AG08395 (cell line): Measurements from ENCODE around the gene MEIS2.

ENCODE experiments used
- DNase-seq: peaks from one replicate; pipeline ENCODE4 v3.0.0; 2012; ENCODE audit warnings: mixed read lengths, low spot score

The MEIS2 gene

DNA sequence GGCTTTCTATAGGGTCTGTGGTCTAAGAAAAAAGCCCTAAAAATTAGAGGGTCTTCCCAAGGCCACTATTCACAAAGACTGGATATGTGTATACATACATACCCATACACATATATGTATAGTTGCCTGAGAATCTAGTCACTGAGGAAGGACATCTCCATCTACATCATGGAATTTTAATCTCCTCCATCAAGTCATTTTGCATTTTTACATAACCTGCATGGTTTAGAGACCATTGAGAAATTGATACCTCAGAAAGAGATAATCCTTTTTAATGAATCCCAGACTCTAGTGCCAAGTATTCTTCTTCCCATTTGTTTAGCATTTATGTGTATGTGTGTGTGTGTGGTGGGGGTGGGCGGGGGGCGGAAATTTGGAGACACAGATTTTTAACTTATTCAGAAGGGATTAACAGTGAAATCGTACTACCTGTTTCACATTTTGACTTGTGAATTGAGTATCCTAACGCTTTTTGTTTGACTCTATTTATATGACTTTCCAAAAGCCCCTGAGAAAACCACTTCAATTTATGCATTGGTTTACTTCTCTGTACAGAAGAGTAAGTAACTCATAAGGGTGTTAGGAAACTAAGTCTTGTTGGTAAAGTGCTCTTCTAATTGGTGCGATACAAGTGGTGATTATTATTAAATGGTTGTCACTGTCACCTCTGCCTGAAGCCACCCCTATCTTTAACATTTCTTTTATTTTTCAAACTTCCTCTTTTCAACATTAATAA lies 166.9 kb downstream of the MEIS2 start:
- no peak for DNase-seq

- DNase-seq = no peak
Measured at GRCh38 chr15:36932070-36932469, 168.3 kb downstream of the MEIS2 start.

- no peak for DNase-seq
Measured at GRCh38 chr15:36931434-36931833, 168.9 kb downstream of the MEIS2 start.

DNA sequence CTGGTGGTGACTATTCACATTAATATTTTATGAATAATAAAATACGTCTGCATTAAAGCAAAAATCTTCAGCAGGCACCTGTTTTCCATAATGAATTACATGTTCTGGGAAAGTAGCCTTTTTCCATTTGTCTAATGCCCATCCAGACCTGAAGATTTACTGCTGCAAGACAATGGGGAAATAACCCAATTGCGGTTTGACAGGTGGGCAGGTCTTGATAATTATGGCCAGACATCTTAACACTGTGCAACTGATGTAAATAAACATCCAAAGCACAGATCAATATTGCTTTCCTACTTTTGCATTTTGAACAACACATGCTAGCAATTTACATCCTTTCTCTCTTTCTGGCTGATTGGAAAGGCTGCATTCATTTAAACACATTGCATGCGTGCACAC lies 173.9 kb downstream of the MEIS2 start:
- DNase-seq = no peak

DNA sequence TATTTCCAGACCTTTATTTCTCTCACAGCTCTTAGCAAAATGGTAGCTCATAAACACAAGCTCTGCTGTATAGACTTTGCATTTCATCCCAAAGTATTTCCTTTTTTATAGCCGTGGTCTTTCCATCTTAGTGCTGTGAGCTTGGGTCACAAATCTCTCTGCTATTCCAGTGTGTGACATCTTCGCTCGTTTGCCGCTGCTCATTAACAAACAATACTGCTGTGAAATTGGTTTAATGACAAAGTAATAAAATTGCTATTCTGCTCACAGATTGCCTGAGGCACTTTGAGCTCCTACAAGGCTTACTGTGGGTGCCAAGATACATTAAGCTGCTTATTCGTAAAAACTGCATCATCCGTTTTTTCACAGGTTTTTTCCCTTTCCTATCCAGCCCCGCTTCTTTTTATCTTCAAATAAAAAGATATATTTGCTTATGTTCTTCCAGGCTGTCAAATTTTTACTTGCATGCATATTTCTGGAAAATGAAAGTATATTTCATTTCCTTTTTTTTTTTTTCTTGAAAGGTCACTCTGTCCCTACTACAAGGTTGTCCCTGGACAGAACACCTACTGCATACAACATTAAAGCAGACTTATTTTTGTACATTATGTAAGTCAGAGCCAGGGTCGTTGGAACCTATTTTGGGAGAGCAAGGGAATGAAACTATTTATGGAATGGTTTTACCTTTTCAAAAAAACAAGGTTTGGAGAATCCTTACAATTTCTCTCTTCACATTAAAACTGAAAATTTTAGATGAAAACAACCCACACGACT lies 174.5 kb downstream of the MEIS2 start:
- no peak for DNase-seq

- no peak for DNase-seq
Measured at GRCh38 chr15:36925049-36925448, 175.3 kb downstream of the MEIS2 start.

- no peak for DNase-seq
Measured at GRCh38 chr15:36924034-36924433, 176.3 kb downstream of the MEIS2 start.

DNA sequence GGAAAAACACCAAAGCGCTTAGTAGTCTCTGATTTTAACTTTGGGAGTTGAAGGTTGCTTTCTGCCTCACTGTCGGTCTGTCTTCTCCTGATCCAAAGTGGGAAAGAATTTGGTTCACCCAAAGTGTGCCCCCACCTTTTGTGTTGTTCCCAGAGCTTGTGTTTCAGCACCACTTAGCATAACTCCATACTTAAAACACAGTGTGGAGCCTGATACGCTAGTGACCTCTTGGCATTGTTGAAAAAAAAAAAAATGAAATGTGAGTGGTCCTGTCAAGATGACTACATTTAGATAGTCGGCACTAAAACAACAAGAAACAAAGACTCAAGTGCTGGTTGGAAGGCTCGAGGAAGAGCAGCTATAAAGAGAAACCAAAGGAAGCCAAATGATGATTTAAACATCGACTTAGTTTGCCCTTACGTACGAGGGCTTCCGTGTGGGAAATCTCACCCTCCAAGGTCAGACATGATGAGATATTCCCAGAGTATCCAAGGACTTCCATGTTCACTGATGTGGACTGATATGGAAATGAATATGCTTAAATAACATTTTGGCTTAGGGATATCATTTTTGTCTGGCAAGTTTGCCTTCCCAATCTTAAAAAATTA lies 178.8 kb downstream of the MEIS2 start:
- DNase-seq = no peak

DNA sequence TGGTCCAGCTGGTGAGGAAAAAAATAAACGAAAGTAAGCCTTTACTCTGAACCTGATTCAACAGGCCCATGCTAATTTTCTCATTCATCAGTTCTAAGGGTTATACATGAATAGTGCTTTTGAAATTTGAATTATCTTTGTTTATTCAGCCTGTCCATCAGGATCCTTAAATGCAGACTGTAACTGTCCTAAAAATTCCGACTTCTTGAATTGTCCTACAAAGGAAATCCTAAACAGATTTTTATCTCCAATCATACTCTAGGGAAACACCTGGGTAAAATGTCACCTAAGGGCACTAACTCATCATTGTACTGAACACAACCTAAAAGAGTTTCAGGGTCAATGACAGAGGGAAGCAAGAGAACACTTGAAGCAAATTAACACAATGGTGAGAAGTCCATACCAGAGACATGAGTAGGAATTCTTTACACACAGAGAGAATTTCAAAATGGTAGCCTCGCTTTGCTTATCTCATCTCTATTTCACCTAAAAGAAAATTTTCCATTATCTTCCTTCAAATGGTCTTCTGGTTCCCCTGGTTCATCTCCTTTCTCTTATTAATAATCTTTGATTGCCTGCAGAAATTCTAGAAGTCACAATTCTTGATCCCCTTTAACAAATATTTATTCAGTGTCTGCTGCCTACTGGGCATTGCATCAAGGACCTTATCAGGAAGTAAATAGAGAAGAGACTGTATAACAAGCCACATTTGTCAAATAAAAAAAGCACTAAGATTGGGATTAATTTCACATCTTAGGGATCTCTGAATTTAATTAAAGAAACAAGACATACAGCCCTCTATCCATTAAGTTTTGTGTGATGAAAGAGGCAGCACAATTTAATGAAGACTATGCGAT lies 182.7 kb downstream of the MEIS2 start:
- no peak for DNase-seq

DNA sequence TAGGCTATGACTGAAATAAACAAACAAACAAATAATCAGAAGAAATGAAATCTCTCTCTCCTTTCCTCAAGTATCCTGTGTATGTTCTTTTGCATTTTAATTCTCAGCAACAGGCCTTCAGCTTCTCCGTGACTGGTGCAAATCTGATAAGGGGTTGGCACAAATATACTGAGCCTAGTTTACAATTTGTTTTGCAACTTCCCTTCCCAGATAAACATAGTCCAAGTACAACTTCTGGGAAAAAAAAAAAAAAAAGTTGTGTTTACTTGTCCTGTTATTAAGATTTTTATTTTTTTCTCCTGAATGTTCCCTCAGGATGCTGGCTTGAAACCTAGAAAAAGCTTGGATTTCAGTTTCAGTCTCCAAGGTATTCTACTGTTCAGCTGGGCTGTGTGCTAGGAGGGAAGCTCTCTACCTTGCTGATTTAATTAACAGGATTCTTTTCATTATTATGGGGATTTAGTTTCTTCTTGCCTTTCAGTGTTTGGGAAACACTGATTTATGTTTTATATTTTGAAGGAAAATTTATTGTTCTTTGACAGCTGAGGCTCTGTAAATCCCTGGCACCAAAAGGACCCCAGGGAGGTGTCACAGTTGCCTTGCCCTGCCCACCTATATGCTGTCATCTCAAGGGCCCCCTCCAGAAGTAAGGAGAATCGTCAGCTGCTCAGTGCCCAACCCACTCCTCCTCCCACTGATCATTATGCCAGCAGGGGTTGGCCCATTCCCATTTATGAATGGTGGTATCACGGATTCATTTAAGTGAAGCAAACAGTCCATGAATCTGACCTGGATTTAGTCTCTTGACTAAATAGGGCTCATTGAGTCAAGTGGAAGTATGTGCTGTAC lies 185.2 kb downstream of the MEIS2 start:
- no peak for DNase-seq

DNA sequence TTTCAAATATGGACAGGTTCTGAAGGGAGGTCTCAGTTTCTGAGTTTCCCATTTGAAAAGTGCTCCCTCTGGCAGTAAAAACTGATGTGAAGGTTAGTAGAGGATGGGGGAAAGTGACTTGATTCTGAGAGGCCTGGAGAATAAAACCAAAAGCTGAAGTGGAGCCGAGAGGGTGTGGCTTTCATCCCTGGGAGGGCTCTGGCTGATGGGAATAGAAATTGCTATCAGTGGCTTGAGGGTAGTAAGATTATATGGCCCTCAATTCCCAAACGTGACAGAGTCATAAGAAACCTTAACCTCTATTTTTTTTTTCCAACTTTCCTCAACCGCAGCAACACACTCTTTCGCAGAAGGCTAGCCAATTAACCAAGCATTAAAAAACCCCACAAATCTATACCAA lies 185.9 kb downstream of the MEIS2 start:
- no peak for DNase-seq

DNA sequence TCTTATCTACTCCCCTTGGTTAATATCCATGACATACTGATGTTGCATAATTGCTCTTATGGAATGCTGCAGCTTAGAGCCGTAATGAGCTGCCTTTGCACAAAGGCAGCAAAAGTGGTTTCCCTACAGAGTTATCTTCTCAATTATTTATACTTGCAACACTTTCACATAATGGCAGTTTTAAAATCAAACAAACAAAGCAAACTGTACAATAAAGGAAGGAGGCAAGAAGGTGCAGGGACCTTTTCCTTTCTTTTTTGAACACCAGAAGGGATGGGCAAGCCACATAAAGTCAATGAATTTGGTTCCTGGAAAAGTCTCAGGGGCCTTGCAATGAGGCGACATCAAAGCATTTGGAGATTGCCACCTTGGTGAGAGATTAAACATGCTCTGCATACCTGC lies 188.0 kb downstream of the MEIS2 start:
- DNase-seq = no peak

DNA sequence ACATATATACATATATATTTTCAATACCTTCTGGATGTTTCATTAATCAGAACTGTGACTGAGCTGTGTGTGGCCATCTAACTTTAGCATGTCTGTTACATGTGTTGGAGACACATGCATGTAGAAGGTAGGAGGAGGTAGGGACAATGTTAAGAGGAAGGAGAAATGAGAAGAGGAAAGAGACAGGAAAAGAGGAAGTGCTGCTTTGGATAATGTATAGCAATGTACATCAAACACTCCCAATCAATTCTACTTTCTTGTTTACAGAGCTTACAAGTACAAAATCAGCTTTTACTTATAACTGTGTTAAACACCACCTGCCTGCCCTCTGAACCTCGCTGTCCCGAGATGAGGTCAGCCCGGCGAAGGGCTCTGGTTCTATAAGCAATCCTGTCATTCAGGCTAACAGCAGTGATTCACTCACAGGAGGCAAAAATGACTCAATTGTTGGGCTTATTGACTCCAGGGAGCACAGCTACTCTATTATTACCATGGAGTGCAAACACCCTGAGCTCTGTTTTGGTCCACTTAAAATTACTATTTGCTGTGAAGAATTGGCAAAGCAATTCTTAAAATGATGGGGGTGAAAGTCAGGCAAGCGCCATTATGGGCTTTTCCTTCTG lies 188.9 kb downstream of the MEIS2 start:
- DNase-seq = peak; percentile 24

- no peak for DNase-seq
Measured at GRCh38 chr15:36908991-36909390, 191.4 kb downstream of the MEIS2 start.

- no peak for DNase-seq
Measured at GRCh38 chr15:36907295-36907694, 193.1 kb downstream of the MEIS2 start.

DNA sequence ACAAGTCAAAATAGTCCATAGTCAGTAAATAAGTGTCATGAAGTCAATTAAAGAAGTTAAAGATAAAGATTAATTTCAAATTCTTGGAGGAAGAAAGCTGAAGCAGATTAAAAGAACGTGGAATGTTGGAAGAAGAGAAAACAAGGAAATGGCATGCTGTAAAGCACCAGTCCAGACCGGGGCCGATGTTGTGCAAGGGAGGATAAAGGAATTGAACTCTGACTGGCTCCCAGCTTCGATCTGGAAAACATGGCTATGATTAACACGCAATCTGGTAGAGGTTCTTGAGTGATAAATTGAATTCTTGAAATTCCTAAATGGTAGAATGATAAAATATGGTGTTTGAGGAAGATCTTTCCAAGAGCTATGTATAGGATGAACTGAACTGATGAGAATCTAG lies 194.4 kb downstream of the MEIS2 start:
- DNase-seq = peak; percentile 79

DNA sequence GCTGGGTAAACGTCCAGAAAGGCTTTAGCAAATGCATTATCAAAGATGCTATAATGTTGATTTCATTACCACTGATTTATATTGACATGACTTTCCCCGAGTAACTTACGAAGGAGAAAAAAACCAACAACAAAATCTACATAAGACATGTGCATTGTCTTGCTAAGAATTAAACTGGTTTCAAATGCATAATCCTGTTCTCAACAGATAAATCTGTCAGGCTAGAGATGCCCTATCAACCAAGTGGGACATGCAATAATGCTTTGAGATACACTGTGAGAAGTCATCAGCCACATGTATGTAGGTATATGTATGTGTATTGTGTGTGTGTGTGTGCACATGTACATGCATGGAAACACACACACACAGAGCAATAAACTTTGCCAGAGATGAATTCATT lies 195.6 kb downstream of the MEIS2 start:
- no peak for DNase-seq

DNA sequence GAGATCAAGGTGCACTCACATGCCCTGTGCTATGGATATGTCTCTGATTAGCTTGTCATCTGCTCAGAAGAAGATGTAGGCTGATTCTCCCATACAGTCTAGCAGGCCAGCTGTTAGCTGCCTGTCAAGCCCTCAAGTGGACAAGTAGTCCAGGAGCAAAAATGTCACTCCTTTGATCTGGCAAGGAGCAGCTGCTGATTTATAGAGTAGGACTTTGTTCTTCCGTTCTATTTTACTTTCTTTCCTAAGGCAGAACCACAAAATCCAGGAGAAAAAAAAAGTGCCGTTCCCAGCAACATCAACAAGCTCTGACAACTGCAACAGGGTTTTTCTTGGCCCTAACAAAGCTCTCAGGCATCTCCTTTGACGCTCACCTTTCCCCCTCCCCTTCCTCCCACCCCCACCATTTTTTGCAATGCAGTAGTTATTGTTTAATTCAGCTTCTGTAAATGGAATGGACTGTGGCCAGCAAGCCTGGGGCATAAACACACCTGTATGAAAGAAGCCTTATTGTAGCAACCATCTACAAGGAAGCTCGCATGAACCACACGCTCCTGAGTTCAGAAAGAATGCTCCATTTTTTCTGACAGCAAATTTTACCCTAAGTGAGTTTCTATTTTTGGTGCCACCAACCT lies 196.3 kb downstream of the MEIS2 start:
- no peak for DNase-seq

DNA sequence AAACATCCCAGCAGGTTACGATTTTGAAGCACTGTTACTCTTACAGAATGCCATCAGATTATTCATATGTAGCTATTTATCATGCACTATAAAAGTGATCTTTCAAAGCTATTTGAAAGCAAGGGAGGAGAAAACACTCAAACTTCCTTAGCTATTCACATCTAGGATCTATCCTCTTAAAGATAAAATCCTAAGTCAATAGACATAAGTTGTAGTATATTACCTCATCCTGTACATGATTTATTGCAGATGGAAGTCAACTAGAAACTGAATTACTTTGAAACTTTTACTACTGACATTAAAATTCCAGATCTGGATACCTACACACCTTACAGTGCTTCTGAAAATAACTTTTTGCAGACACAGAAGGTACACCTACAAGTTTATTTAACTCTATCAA lies 197.2 kb downstream of the MEIS2 start:
- DNase-seq = no peak

DNA sequence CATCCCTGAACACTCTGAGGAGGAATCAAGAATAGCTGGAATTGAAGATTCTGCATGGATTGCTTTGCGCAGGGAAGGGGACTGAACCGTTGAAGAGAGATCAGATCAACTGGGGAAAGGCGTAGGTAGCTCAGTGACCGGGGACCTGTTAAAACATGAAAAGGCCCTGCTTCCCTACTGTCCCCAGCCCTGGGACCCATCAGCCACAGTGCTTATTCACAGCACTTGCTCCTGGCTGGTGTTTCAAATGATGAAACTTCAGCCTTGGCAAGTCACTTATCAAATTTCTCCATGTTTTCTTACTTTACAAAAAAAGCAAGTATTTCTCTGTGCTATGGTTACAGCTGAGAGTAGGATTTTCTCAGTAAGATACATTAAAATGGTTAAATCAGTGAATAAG lies 199.3 kb downstream of the MEIS2 start:
- DNase-seq = no peak
